GM13976 (cell line): Measurements from ENCODE around the gene GNL2.
A peak's percentile ranks its signal among the peaks of the same experiment; 100 is the strongest.

Experiments
- DNase-seq: peaks from one replicate; pipeline ENCODE4 v3.0.0; 2012; ENCODE audit warnings: low spot score
- CTCF ChIP-seq: IDR thresholded peaks from 2 replicates; pipeline ENCODE4 v1.5.1; 2012; ENCODE audit warnings: borderline replicate concordance, mild to moderate bottlenecking; ENCODE audit not compliant: insufficient read depth; ENCODE audit errors: extremely low read depth, missing control alignments, control extremely low read depth
- in situ Hi-C: fragments of 300-500 bp; cut with MboI; formaldehyde crosslinking; loops from one replicate; pipeline ENCODE4 v1.12.0; 2022; ENCODE audit warnings: low sequenced_read_pairs, mixed read lengths, inconsistent platforms; ENCODE audit not compliant: unreplicated experiment

GNL2 gene

DNA sequence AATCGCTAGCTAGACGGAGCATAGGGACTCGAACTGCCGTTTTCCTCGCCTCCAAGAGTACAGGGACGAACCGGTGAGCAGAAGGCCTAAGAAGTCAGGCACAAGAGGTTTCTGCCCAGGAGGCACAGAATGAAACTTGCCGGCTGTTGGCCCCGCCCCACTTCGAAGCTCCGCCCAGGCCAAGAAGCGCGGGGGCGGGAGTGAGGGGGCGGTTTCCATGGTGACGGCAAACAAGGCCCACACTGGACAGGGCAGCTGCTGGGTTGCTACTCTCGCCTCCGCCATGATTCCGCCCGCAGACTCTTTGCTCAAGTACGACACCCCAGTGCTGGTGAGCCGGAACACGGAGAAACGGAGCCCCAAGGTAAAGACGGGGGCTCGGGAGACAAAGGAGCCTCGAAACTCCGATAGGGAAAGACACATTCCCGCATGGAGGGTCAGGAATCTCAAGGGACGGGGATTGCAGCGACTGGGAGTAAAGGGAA, 39.0 kb downstream of the GNL2 start, which contains the start of gene DNALI1:
TSS of gene DNALI1 (plus strand) at position 229 of the 485 bp plus-strand sequence. CDS start at position 284, 55 bp downstream.
- in situ Hi-C loops: no loop called here

DNA sequence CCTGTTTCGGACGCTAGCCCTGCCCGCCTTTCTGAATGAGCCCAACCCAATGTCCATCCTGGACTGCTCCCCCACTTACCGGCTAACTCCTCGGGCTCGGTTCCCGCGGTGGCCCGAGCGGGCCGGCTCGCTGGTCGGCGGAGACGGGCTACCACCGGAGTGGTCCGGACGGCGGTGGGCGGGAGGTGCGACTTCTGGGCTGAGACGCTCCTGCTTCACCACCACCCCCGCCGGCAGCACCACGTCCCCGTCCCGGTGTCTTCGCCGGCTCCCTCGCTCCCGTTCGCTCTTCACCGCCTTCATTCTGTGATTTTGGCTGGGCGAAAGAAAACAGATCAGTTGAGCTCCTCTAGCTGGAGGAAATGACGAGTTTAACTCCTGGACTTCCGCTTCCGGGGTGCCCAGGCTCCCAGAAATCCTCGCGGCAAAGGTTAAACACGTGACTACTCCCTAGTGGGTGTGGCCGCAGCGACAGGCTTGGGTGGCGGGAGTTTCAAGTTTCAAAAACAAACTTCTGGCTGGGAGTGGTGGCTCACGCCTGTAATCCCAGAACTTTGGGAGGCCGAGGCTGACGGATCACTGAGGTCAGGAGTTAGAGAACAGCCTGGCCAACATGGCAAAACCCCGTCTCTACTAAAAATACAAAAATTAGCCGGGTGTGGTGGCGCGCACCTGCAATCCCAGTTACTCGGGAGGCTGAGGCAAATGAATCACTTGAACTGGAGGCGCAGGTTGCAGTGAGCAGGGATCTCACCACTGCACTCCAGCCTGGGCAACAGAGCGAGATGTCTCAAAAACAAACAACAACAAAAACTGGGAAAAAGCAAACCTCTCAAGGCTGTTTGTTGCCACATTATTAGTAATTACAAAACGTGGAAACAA, 41.6 kb downstream of the GNL2 start, which contains the start of gene SNIP1:
TSS of gene SNIP1 (minus strand) at position 367 of the 882 bp plus-strand sequence. CDS start at position 303, 64 bp downstream.
- TF ChIP-seq CTCF: no peak
- DNase-seq: peak; percentile 99
- in situ Hi-C loops: no loop called here

More for the DNA sequence above, 39.0 kb downstream of the GNL2 start, which contains the start of gene DNALI1:
- DNase-seq: peak; percentile 71
- no peak for TF ChIP-seq CTCF

DNA sequence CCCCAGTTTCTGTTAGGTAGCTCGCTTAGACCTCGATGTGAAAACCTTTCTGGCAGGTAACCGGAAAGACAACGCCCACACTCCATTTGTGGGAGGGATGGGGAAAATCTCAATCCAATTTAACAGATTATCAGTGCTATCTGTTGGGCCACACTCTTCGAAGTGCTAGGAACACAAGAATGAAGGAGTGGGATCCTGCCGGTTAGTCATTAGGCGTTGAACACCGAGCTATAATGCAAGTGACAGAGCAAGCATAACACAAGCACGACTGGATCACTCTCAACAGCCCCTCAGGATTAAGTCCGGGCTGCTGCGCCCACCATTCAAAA, 42.2 kb downstream of the GNL2 start:
- no peak for DNase-seq
- no peak for TF ChIP-seq CTCF
- in situ Hi-C loops: no loop called here

DNA sequence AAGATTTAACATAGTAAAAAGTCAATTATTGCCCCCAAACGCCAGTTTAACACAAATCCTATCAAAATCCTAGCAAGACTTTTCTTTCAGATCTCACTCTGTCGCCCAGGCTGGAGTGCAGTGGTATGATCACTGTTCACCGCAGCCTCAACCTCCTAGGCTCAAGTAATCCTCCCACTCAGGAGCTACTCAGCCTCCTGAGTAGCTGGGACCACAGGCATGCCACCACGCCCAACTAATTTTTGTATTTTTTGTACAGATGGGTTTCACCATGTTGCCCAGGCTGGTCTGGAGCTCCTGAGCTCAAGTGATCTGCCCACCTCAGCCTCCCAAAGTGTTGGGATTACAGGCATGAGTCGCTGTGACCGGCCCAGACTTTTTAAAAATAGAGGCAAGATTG, 46.4 kb downstream of the GNL2 start:
- in situ Hi-C loops: no loop called here
- TF ChIP-seq CTCF: no peak
- no peak for DNase-seq

DNA sequence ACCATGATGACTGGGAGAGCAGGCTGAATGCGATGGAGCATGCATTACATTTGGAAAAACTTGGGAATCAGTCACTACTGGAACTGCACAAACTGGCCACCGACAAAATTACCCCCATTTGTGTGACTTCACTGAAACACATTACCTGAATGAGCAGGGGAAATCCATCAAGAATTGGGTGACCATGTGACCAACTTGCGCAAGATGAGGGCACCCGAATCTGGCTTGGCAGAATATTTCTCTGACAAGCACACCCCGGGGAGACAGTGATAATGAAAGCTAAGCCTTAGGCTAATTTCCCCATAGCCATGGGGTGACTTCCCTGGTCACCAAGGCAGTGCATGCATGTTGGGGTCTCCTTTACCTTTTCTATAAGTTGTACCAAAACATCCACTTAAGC, 50.7 kb downstream of the GNL2 start:
- in situ Hi-C loops: no loop called here
- no peak for DNase-seq
- TF ChIP-seq CTCF: no peak

DNA sequence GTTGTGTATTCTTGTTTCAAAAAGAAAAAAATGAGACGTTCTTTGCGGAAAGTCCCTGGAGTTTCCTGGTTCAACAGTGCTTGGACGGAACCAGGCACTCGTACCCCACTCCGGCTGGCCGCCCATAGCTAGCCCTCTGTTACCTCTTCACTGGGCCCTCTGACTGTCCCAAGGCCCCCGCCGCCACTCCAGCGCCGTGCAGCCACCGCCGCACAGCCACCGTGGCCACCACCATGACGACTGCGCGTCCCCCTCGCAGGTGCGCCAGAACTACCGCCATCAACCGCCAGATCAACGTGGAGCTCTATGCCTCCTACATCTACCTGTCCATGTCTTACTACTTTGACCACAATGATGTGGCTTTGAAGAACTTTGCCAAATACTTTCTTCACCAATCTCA, 51.2 kb downstream of the GNL2 start:
- in situ Hi-C loops: no loop called here
- no peak for TF ChIP-seq CTCF
- no peak for DNase-seq
